Activated T-cell treated with anti-CD3 and anti-CD28 coated beads for 24 hours (primary cell): ENCODE measurements around the gene DUSP3.

ENCODE experiments used
- DNase-seq: peaks from one replicate; pipeline ENCODE4 v3.0.0-alpha.2; 2020; ENCODE audit warnings: low read depth

Gene DUSP3

GRCh38 chr17:43732958-43733357, 45.8 kb downstream of the DUSP3 start:
- no peak for DNase-seq

GRCh38 chr17:43728081-43728480, 50.7 kb downstream of the DUSP3 start:
- DNase-seq = no peak

- DNase-seq = no peak
Measured at GRCh38 chr17:43723697-43724359, 54.9 kb downstream of the DUSP3 start.

DNA sequence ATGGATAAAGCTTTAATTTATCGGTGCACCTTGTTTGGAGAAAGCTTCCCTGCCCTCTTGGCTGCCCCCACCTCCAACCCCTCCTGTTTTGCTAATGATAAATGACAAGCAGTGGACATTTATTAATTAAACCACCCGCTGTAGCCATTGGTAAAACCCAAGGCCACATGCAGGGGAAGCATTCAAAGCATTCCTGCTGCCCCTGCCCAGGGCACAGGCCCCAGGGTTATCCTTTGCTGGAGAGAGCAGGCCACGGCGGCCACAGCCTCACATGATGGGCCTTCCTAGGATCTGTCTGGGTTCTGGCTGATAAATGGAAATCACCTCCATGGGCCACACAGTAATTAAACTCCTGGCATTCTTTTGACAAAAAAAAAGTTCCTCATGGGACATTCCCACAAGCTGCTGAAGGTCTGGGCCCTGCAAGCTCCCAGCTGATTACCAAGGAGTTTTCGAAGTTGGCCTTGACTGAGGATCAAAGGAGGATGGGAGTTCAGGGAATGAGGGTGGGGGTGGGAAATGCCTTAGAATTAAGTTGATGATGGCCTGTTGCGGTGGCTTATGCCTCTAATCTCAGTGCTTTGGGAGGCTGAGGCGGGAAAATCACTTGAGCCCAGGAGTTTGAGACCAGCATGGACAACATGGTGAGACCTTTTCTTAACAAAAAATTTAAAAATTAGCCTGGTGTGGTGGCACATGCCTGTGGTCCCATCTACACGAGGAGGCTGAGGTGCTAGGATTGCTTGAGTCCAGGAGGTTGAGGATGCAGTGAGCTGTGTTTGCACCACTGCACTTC, 55.7 kb downstream of the DUSP3 start:
- DNase-seq = no peak

DNA sequence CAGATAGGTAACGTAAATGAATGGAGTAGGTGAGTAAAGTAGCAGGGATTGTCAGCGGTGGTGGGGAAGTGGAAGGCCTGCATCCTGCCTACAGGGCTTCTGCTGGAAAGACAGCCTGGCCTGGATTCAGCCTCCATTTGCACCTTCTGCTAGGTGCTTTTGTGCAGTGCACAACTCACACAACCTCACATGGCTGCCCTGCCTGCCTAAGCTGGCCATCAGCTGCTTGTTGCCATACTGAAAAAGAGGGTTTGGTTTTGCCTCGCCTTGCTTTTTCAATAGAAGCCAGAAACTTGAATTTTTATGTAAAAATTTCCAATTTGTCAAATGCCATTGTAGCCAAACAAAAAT, 56.5 kb downstream of the DUSP3 start:
- no peak for DNase-seq

GRCh38 chr17:43721537-43722268, 57.1 kb downstream of the DUSP3 start:
- DNase-seq = no peak

GRCh38 chr17:43720311-43721060, 58.3 kb downstream of the DUSP3 start:
- peak; percentile 72 for DNase-seq

DNA sequence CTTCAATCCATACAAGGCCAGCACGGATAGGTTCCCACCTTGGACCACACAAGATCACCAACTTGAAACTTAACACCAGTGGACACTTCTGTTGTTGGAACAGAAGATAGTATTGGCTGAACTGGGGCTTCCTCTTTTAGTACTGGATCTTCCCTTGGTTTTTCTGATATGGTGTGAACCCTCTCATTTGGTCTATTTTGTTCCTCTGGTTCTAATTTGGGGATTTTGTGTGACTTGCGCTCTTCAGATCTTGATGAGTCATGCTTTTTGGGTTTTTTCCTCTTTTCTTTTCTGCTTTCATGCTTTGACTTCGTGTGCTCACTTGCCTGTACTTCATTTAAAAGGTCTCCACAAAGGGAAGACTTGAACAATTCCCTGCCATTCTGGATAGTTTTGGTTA, 59.2 kb downstream of the DUSP3 start:
- no peak for DNase-seq

- no peak for DNase-seq
Measured at GRCh38 chr17:43718544-43718943, 60.2 kb downstream of the DUSP3 start.

- no peak for DNase-seq
Measured at GRCh38 chr17:43717913-43718312, 60.9 kb downstream of the DUSP3 start.
